Measurements from ENCODE around the gene HELLS.

DNA sequence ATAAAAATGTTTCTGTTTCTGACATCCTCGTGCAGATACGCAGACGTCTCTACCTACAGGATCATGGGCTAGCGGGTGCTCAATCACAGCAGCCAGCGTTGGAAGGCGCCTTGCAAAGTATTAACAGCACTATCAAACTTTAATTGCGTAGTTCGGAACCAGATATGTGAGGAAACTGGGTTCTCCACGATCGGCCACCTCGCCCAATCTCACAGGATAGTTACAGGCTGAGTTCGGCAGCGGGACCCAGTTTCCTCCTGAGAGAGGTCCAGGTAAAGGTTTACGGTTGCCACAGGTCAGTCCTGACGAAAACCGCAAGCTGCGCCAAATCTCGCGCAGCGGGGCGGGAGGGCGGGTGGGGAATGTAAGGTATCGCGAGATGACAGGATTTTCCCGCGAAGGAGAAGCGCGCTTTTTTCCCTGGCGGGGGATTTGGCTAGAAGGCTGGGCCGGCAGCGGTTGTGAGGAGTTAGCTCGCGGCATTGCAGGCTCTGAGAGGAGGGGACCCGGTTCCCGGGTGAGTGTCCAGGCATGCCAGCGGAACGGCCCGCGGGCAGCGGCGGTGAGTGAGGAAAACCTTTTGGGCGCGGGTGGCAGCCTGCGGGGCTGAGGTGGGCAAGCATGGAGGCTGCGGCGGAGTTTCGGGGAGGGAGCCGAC, at the start of gene HELLS:
- TF ChIP-seq, protein P1, sequence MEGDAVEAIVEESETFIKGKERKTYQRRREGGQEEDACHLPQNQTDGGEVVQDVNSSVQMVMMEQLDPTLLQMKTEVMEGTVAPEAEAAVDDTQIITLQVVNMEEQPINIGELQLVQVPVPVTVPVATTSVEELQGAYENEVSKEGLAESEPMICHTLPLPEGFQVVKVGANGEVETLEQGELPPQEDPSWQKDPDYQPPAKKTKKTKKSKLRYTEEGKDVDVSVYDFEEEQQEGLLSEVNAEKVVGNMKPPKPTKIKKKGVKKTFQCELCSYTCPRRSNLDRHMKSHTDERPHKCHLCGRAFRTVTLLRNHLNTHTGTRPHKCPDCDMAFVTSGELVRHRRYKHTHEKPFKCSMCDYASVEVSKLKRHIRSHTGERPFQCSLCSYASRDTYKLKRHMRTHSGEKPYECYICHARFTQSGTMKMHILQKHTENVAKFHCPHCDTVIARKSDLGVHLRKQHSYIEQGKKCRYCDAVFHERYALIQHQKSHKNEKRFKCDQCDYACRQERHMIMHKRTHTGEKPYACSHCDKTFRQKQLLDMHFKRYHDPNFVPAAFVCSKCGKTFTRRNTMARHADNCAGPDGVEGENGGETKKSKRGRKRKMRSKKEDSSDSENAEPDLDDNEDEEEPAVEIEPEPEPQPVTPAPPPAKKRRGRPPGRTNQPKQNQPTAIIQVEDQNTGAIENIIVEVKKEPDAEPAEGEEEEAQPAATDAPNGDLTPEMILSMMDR (IDR thresholded peaks at IDR 0.05 in 8 of 11, conservative IDR thresholded peaks at IDR 0.05 in 3 of 11): peak in 4 of 11 experiments; percentile 13 to 35 (median 24)
- TF ChIP-seq POLR2A (IDR thresholded peaks at IDR 0.05): no peak
- peak; percentile 37 to 67 (median 61) for TF ChIP-seq POLR2AphosphoS5 (IDR thresholded peaks at IDR 0.05)

Data from spleen (tissue), 7 donors.